Measurements from ENCODE around the gene SAFB2. TPM values are rescaled to one million over a fixed set of nuclear protein-coding genes. Genes with fewer than 3 reads are reported as not detected.
A peak's percentile ranks its signal among the peaks of the same experiment; 100 is the strongest.

The SAFB2 gene
- total and polyA plus RNA-seq, 2 donors (not counting 3 experiments of a cell fraction or from before 2014, with no cell fraction given), result 24.6 to 85.9 TPM

- dilution Hi-C loops (cut with MboI; ENCODE audit: extremely low pct_ligation_motif_present, low sequenced_read_pairs) (no loop called here), intact Hi-C loops (cut with micrococcal nuclease) (loop anchor here (1.0 kb wide), 3 partner anchors 31 to 530 kb away; no protein-coding TSS in a partner anchor)
- Histone ChIP-seq H3K27me3 (ENCODE audit: control insufficient read depth in 2 of 2, insufficient read depth in 2 of 2, low read length in 2 of 2) (no peaks in the 10 kb centered on the region), H3K27ac (ENCODE audit: insufficient read depth, low read depth, low read length) (no peak overlapping the region), H3K9me3 (replicated peaks; ENCODE audit: control insufficient read depth, insufficient read depth, low read length) (no peaks in the 10 kb centered on the region), H3K9me1 (replicated peaks; ENCODE audit: control insufficient read depth, extremely low read depth, insufficient read depth, low read length) (no peaks in the 10 kb centered on the region), H3K79me2 (ENCODE audit: control insufficient read depth, insufficient read depth, low read length) (no peaks in the 10 kb centered on the region), H3K4me2 (ENCODE audit: insufficient read depth, low read length) (no peak overlapping the region), H3K4me1 (ENCODE audit: control insufficient read depth, extremely low read depth, insufficient read depth, low read length) (no peaks in the 10 kb centered on the region), H4K20me1 (replicated peaks; ENCODE audit: control insufficient read depth, extremely low read depth, insufficient read depth, low read length) (no peaks in the 10 kb centered on the region), H3K4me3 (replicated peaks in 1 of 3; ENCODE audit: insufficient read depth in 1 of 3, low read depth in 1 of 3, low read length in 3 of 3) (no peak overlapping the region), H3K9ac (replicated peaks; ENCODE audit: extremely low read depth, insufficient read depth, low read length) (no peak overlapping the region), H2AFZ (ENCODE audit: low read depth, low read length) (peak overlapping the region; percentile 13), H3K36me3 (ENCODE audit: control insufficient read depth in 2 of 2, extremely low read depth in 1 of 2, insufficient read depth in 2 of 2, low read length in 2 of 2) (no peaks in the 10 kb centered on the region)
- TF ChIP-seq, protein P1, sequence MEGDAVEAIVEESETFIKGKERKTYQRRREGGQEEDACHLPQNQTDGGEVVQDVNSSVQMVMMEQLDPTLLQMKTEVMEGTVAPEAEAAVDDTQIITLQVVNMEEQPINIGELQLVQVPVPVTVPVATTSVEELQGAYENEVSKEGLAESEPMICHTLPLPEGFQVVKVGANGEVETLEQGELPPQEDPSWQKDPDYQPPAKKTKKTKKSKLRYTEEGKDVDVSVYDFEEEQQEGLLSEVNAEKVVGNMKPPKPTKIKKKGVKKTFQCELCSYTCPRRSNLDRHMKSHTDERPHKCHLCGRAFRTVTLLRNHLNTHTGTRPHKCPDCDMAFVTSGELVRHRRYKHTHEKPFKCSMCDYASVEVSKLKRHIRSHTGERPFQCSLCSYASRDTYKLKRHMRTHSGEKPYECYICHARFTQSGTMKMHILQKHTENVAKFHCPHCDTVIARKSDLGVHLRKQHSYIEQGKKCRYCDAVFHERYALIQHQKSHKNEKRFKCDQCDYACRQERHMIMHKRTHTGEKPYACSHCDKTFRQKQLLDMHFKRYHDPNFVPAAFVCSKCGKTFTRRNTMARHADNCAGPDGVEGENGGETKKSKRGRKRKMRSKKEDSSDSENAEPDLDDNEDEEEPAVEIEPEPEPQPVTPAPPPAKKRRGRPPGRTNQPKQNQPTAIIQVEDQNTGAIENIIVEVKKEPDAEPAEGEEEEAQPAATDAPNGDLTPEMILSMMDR (IDR thresholded peaks at IDR 0.05; ENCODE audit: extremely low read depth in 1 of 2, insufficient read depth in 1 of 2, low read depth in 1 of 2, low read length in 2 of 2), result peak; percentile 94 to 99
- TF ChIP-seq GATA2 (IDR thresholded peaks at IDR 0.05; ENCODE audit: insufficient read depth, insufficient read length, low read depth, low read length) (no peak), JUN (IDR thresholded peaks at IDR 0.05; ENCODE audit: borderline replicate concordance, insufficient read depth, insufficient read length, low read depth) (no peak), POLR2A (IDR thresholded peaks at IDR 0.05; ENCODE audit: low read depth, low read length) (no peak)
- ChIA-PET POLR2A (no interaction called here), CTCF (interaction anchor here (0.9 to 3.2 kb wide), 4 partner anchors 31 to 532 kb away, joined by 3 to 21 read pairs (median 12); no protein-coding TSS in a partner anchor)
- DNase-seq (ENCODE audit: low read depth, low spot score) (peak; percentile 38), FAIRE-seq (peak; percentile 78)
- no TSS peak for BruUV-seq (replicated peaks)
Measured at GRCh38 chr19:5578097-5578846, 44.3 kb downstream of the SAFB2 start.

DNA sequence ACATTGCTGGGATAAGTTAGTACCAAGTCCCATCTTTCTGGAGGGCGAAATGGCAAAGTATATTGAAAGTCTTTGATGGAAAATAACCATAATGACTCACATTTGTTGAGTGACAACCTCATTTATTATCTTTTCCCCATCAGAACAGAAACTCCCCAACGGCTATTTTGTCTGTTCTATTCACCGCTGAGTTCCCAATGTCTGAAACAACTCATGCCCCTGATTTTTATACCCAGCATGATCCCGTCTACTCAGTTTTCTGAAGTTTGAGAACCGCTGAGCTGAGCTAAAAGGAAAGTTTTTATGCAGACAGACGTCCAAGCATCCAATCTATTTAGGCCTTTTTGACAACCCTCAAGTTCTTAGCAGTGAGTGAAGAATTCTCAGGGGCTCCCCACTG, 47.0 kb downstream of the SAFB2 start:
- TF ChIP-seq, protein P2, sequence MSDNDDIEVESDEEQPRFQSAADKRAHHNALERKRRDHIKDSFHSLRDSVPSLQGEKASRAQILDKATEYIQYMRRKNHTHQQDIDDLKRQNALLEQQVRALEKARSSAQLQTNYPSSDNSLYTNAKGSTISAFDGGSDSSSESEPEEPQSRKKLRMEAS (IDR thresholded peaks at IDR 0.05; ENCODE audit: insufficient read depth, insufficient read length), result no peak
- TF ChIP-seq MYC (IDR thresholded peaks at IDR 0.05; ENCODE audit: low read depth, low read length) (no peak), FOS (IDR thresholded peaks at IDR 0.05; ENCODE audit: borderline replicate concordance, insufficient read depth, low read length) (no peak), JUN (IDR thresholded peaks at IDR 0.05; ENCODE audit: borderline replicate concordance, insufficient read depth, insufficient read length, low read depth) (no peak), POLR2A (IDR thresholded peaks at IDR 0.05; ENCODE audit: low read depth, low read length) (no peak), GATA2 (IDR thresholded peaks at IDR 0.05; ENCODE audit: insufficient read depth, insufficient read length, low read depth, low read length) (no peak), EZH2 (IDR thresholded peaks at IDR 0.05; ENCODE audit: borderline replicate concordance, low read depth, low read length, severe bottlenecking) (no peak)
- TF ChIP-seq, protein P1 (IDR thresholded peaks at IDR 0.05; ENCODE audit: extremely low read depth in 1 of 2, insufficient read depth in 1 of 2, low read depth in 1 of 2, low read length in 2 of 2), result no peak
- Histone ChIP-seq H3K4me3 (replicated peaks in 1 of 3; ENCODE audit: insufficient read depth in 1 of 3, low read depth in 1 of 3, low read length in 3 of 3) (no peak overlapping the region), H3K9me1 (replicated peaks; ENCODE audit: control insufficient read depth, extremely low read depth, insufficient read depth, low read length) (no peaks in the 10 kb centered on the region), H3K4me1 (ENCODE audit: control insufficient read depth, extremely low read depth, insufficient read depth, low read length) (no peaks in the 10 kb centered on the region), H2AFZ (ENCODE audit: low read depth, low read length) (no peak overlapping the region), H3K27me3 (ENCODE audit: control insufficient read depth in 2 of 2, insufficient read depth in 2 of 2, low read length in 2 of 2) (no peaks in the 10 kb centered on the region), H3K36me3 (ENCODE audit: control insufficient read depth in 2 of 2, extremely low read depth in 1 of 2, insufficient read depth in 2 of 2, low read length in 2 of 2) (no peaks in the 10 kb centered on the region), H3K4me2 (ENCODE audit: insufficient read depth, low read length) (no peak overlapping the region), H3K27ac (ENCODE audit: insufficient read depth, low read depth, low read length) (no peak overlapping the region), H3K9me3 (replicated peaks; ENCODE audit: control insufficient read depth, insufficient read depth, low read length) (no peaks in the 10 kb centered on the region), H3K9ac (replicated peaks; ENCODE audit: extremely low read depth, insufficient read depth, low read length) (no peak overlapping the region), H4K20me1 (replicated peaks; ENCODE audit: control insufficient read depth, extremely low read depth, insufficient read depth, low read length) (no peaks in the 10 kb centered on the region), H3K79me2 (ENCODE audit: control insufficient read depth, insufficient read depth, low read length) (no peaks in the 10 kb centered on the region)
- FAIRE-seq (no peak), DNase-seq (ENCODE audit: low read depth, low spot score) (no peak)
- ChIA-PET POLR2A (interaction anchor here (0.7 kb wide), 1 partner anchor 607 kb away, joined by 3 read pairs; no protein-coding TSS in a partner anchor), CTCF (no interaction called here)
- intact Hi-C loops (cut with micrococcal nuclease) (no loop called here), dilution Hi-C loops (cut with MboI; ENCODE audit: extremely low pct_ligation_motif_present, low sequenced_read_pairs) (no loop called here)
- no TSS peak for BruUV-seq (replicated peaks)

All from endothelial cell of umbilical vein (primary cell).